ENCODE results near the gene TGFBI.

The TGFBI gene

GRCh38 chr5:136104306-136104965, 75.6 kb downstream of the TGFBI start:
- no peaks in the 10 kb centered on the region for H3K36me3 ChIP-seq (ENCODE audit: insufficient read depth, low read length)
- no peaks in the 10 kb centered on the region for H3K4me1 ChIP-seq (ENCODE audit: control insufficient read depth, insufficient read depth, low read length)
- no peaks in the 10 kb centered on the region for H3K9me3 ChIP-seq (replicated peaks; ENCODE audit: low read length)
- peaks cover 4% of the 10 kb centered on the region for H3K27me3 ChIP-seq (ENCODE audit: control insufficient read depth, insufficient read depth, low read length)
- no peak overlapping the region for H3K4me3 ChIP-seq (ENCODE audit: low read length)
- H3K9ac ChIP-seq (ENCODE audit: low read depth, low read length) = no peak overlapping the region
- H3K4me2 ChIP-seq (ENCODE audit: low read length) = no peak overlapping the region

- H3K4me2 ChIP-seq (ENCODE audit: low read length) = no peak overlapping the region
- H3K9me3 ChIP-seq (replicated peaks; ENCODE audit: low read length) = no peaks in the 10 kb centered on the region
- H3K36me3 ChIP-seq (ENCODE audit: insufficient read depth, low read length) = no peaks in the 10 kb centered on the region
- peaks cover 13% of the 10 kb centered on the region for H3K27me3 ChIP-seq (ENCODE audit: control insufficient read depth, insufficient read depth, low read length)
- no peak overlapping the region for H3K4me3 ChIP-seq (ENCODE audit: low read length)
- no peaks in the 10 kb centered on the region for H3K4me1 ChIP-seq (ENCODE audit: control insufficient read depth, insufficient read depth, low read length)
- H3K9ac ChIP-seq (ENCODE audit: low read depth, low read length) = no peak overlapping the region
Observed at GRCh38 chr5:136106351-136107031, 77.7 kb downstream of the TGFBI start.

- Histone ChIP-seq H3K4me1 (ENCODE audit: control insufficient read depth, insufficient read depth, low read length) (no peaks in the 10 kb centered on the region), H3K9ac (ENCODE audit: low read depth, low read length) (no peak overlapping the region), H3K36me3 (ENCODE audit: insufficient read depth, low read length) (no peaks in the 10 kb centered on the region), H3K4me2 (ENCODE audit: low read length) (no peak overlapping the region), H3K27me3 (ENCODE audit: control insufficient read depth, insufficient read depth, low read length) (peaks cover 16% of the 10 kb centered on the region), H3K4me3 (ENCODE audit: low read length) (no peak overlapping the region), H3K9me3 (replicated peaks; ENCODE audit: low read length) (no peaks in the 10 kb centered on the region)
Observed at GRCh38 chr5:136108180-136108611, 79.4 kb downstream of the TGFBI start.

- H3K4me2 ChIP-seq (ENCODE audit: low read length) = no peak overlapping the region
- H3K36me3 ChIP-seq (ENCODE audit: insufficient read depth, low read length) = no peaks in the 10 kb centered on the region
- no peaks in the 10 kb centered on the region for H3K4me1 ChIP-seq (ENCODE audit: control insufficient read depth, insufficient read depth, low read length)
- no peak overlapping the region for H3K4me3 ChIP-seq (ENCODE audit: low read length)
- no peaks in the 10 kb centered on the region for H3K9me3 ChIP-seq (replicated peaks; ENCODE audit: low read length)
- H3K27me3 ChIP-seq (ENCODE audit: control insufficient read depth, insufficient read depth, low read length) = peaks cover 16% of the 10 kb centered on the region
- no peak overlapping the region for H3K9ac ChIP-seq (ENCODE audit: low read depth, low read length)
Observed at GRCh38 chr5:136108766-136109165, 80.0 kb downstream of the TGFBI start.

- Histone ChIP-seq H3K9ac (ENCODE audit: low read depth, low read length) (no peak overlapping the region), H3K4me2 (ENCODE audit: low read length) (no peak overlapping the region), H3K9me3 (replicated peaks; ENCODE audit: low read length) (no peaks in the 10 kb centered on the region), H3K4me1 (ENCODE audit: control insufficient read depth, insufficient read depth, low read length) (no peaks in the 10 kb centered on the region), H3K4me3 (ENCODE audit: low read length) (no peak overlapping the region), H3K36me3 (ENCODE audit: insufficient read depth, low read length) (no peaks in the 10 kb centered on the region), H3K27me3 (ENCODE audit: control insufficient read depth, insufficient read depth, low read length) (peaks cover 21% of the 10 kb centered on the region)
Observed at GRCh38 chr5:136109453-136110135, 80.8 kb downstream of the TGFBI start.

Small RNA genes lying within 50 kb of the gene (small RNA-seq; reads per million reads assigned to genes)
- gene VTRNA2-1 = 3.3 reads per million, percentile 79 among the genes with 10 or more reads in this experiment
